PC-3 (cell line): Measurements from ENCODE around the gene NLRP1. TPM values are rescaled to one million over a fixed set of nuclear protein-coding genes. Genes with fewer than 3 reads are reported as not detected.

ENCODE experiments used
- ATAC-seq: fragments of 200-7000 bp; cut with Tn5 transposase; 2 replicates; pipeline ENCODE4 v1.9.1; 2020; ENCODE audit warnings: mild to moderate bottlenecking, moderate library complexity
- BruUV-seq: library from RNA; stranded (reverse); fragments of 400-500 nt; replicated peaks from 2 replicates; lab custom pipeline; 2021; lab: Mats Ljungman, UMichigan
- CTCF ChIA-PET: fragments of 300-600 bp; sonication (Branson Sonifier 250); formaldehyde crosslinking; loops from one replicate; lab custom pipeline; 2022; ENCODE audit warnings: antibody characterized with exemption; lab: Charles Lee
- POLR2A ChIA-PET: fragments of 300-600 bp; sonication (Branson Sonifier 250); formaldehyde crosslinking; loops from one replicate; lab custom pipeline; 2022; ENCODE audit warnings: antibody characterized with exemption; ENCODE audit not compliant: unreplicated experiment; lab: Charles Lee
- DNase-seq: peaks from one replicate; pipeline ENCODE4 v3.0.0-alpha.2; 2015
- H2AFZ ChIP-seq: fragments of 300-600 bp; sonication (generic); 2 replicates; pipeline ENCODE4 v1.6.0; 2016; ENCODE audit warnings: antibody characterized with exemption, low read length
- H3F3A ChIP-seq: fragments of 300-600 bp; sonication (generic); one replicate; pipeline ENCODE4 v1.6.0; 2017; ENCODE audit warnings: antibody characterized with exemption, low read length, control low read depth, mild to moderate bottlenecking; ENCODE audit not compliant: unreplicated experiment
- H3K27ac ChIP-seq: fragments of 300-600 bp; sonication (generic); 2 replicates; pipeline ENCODE4 v1.5.1; 2016; ENCODE audit warnings: mild to moderate bottlenecking, low read length
- H3K27me3 ChIP-seq: fragments of 300-600 bp; sonication (generic); 2 replicates; pipeline ENCODE4 v1.6.1; 2016; ENCODE audit warnings: low read length, mixed read lengths
- H3K36me3 ChIP-seq: fragments of 300-600 bp; sonication (generic); 2 replicates; pipeline ENCODE4 v1.6.1; 2016; ENCODE audit warnings: low read depth, mixed run types, low read length, mixed read lengths
- H3K4me1 ChIP-seq: fragments of 300-600 bp; sonication (generic); 2 replicates; pipeline ENCODE4 v1.5.1; 2016; ENCODE audit warnings: low read length; ENCODE audit not compliant: insufficient read depth
- H3K4me2 ChIP-seq: fragments of 300-600 bp; sonication (generic); 2 replicates; pipeline ENCODE4 v1.6.0; 2016; ENCODE audit warnings: low read length
- H3K4me3 ChIP-seq: fragments of 300-600 bp; sonication (generic); 2 replicates; pipeline ENCODE4 v1.5.1; 2016; ENCODE audit warnings: mild to moderate bottlenecking, low read length, mixed read lengths
- H3K79me2 ChIP-seq: fragments of 300-600 bp; sonication (generic); 2 replicates; pipeline ENCODE4 v1.6.1; 2017; ENCODE audit warnings: low read length, mixed read lengths
- H3K9ac ChIP-seq: fragments of 300-600 bp; sonication (generic); 2 replicates; pipeline ENCODE4 v1.6.0; 2016; ENCODE audit warnings: mild to moderate bottlenecking, low read length
- H3K9me2 ChIP-seq: fragments of 300-600 bp; sonication (generic); replicated peaks from 2 replicates; pipeline ENCODE4 v1.6.1; 2016; ENCODE audit warnings: mixed run types, low read length, mixed read lengths
- H3K9me3 ChIP-seq: fragments of 300-600 bp; sonication (generic); 2 replicates; pipeline ENCODE4 v1.6.1; 2016; ENCODE audit warnings: low read length, mixed read lengths
- H4K20me1 ChIP-seq: fragments of 300-600 bp; sonication (generic); 2 replicates; pipeline ENCODE4 v1.6.1; 2016; ENCODE audit warnings: low read length, mixed read lengths
- CTCF ChIP-seq: fragments of 300-600 bp; sonication (generic); conservative IDR thresholded peaks from 2 replicates; pipeline ENCODE4 v1.5.1; 2017; ENCODE audit warnings: antibody characterized with exemption, low read depth, mild to moderate bottlenecking, low read length
- EZH2 ChIP-seq: fragments of 300-600 bp; sonication (generic); IDR thresholded peaks from one replicate; pipeline ENCODE4 v1.6.1; 2017; ENCODE audit warnings: antibody characterized with exemption, mild to moderate bottlenecking, low read length; ENCODE audit not compliant: unreplicated experiment
- EZH2phosphoT487 ChIP-seq: fragments of 300-600 bp; sonication (generic); IDR thresholded peaks from 2 replicates; pipeline ENCODE4 v1.6.1; 2018; ENCODE audit warnings: mild to moderate bottlenecking, antibody characterized with exemption, low read length, borderline replicate concordance
- intact Hi-C: fragments of 100-400 bp; cut with micrococcal nuclease; formaldehyde crosslinking; loops from 2 replicates; pipeline ENCODE4 v1.9.0; 2023
- total RNA-seq: library from RNA; depleted of rRNA; stranded (reverse); fragments of >200 nt; gene quantifications from 2 replicates; pipeline ENCODE4 v1.2.3, GENCODE V29; 2014

Gene NLRP1
- total RNA-seq, 1 experiment from 2014 or later: 1.8 TPM

- CTCF ChIA-PET: no interaction called here
- H3K4me3 ChIP-seq: no peak overlapping the region
Observed at GRCh38 chr17:5541610-5542202, 42.6 kb downstream of the NLRP1 start.

GRCh38 chr17:5540321-5540720, 44.0 kb downstream of the NLRP1 start:
- BruUV-seq: no TSS peak
- ATAC-seq (no peak), DNase-seq (no peak)
- Histone ChIP-seq H3K9me3 (no peaks in the 10 kb centered on the region), H3K9me2 (no peaks in the 10 kb centered on the region), H3K27me3 (no peaks in the 10 kb centered on the region), H4K20me1 (no peaks in the 10 kb centered on the region), H3K4me3 (no peak overlapping the region), H3K9ac (no peak overlapping the region), H3K36me3 (no peaks in the 10 kb centered on the region), H2AFZ (no peak overlapping the region), H3K79me2 (no peaks in the 10 kb centered on the region), H3K27ac (no peak overlapping the region), H3K4me2 (no peak overlapping the region), H3K4me1 (no peaks in the 10 kb centered on the region), H3F3A (no peaks in the 10 kb centered on the region)
- ChIA-PET POLR2A (no interaction called here), CTCF (no interaction called here)
- no peak for TF ChIP-seq EZH2
- TF ChIP-seq CTCF: no peak
- TF ChIP-seq EZH2phosphoT487: no peak
- intact Hi-C loops: no loop called here

More at GRCh38 chr17:5541610-5542202, 42.6 kb downstream of the NLRP1 start:
- Histone ChIP-seq H2AFZ (no peak overlapping the region), H4K20me1 (no peaks in the 10 kb centered on the region), H3K4me2 (no peak overlapping the region), H3K4me1 (no peaks in the 10 kb centered on the region), H3K27ac (no peak overlapping the region), H3F3A (no peaks in the 10 kb centered on the region), H3K36me3 (no peaks in the 10 kb centered on the region), H3K9ac (no peak overlapping the region), H3K27me3 (no peaks in the 10 kb centered on the region), H3K9me2 (no peaks in the 10 kb centered on the region), H3K9me3 (no peaks in the 10 kb centered on the region), H3K79me2 (no peaks in the 10 kb centered on the region)
- DNase-seq (no peak), ATAC-seq (no peak)
- TF ChIP-seq EZH2phosphoT487: no peak
- TF ChIP-seq CTCF: no peak
- TF ChIP-seq EZH2: no peak
- intact Hi-C loops: no loop called here
- POLR2A ChIA-PET: no interaction called here
- BruUV-seq: no TSS peak

- H3K27me3 ChIP-seq: no peaks in the 10 kb centered on the region
- ChIA-PET CTCF (interaction anchor here (0.6 kb wide), 1 partner anchor 69 kb away, joined by 3 read pairs; no protein-coding TSS in a partner anchor), POLR2A (no interaction called here)
- H3K79me2 ChIP-seq: no peaks in the 10 kb centered on the region
- no peak overlapping the region for H3K4me3 ChIP-seq
- no TSS peak for BruUV-seq
- H3K9me2 ChIP-seq: no peaks in the 10 kb centered on the region
- intact Hi-C loops: no loop called here
- H2AFZ ChIP-seq: no peak overlapping the region
- H3K4me1 ChIP-seq: no peaks in the 10 kb centered on the region
- no peak overlapping the region for H3K9ac ChIP-seq
- H3K4me2 ChIP-seq: no peak overlapping the region
- no peak for ATAC-seq
- no peaks in the 10 kb centered on the region for H3K9me3 ChIP-seq
- no peaks in the 10 kb centered on the region for H3F3A ChIP-seq
- DNase-seq: no peak
- no peak overlapping the region for H3K27ac ChIP-seq
- TF ChIP-seq CTCF (no peak), EZH2phosphoT487 (no peak), EZH2 (no peak)
- H3K36me3 ChIP-seq: no peaks in the 10 kb centered on the region
- no peaks in the 10 kb centered on the region for H4K20me1 ChIP-seq
Observed at GRCh38 chr17:5539286-5539685, 45.0 kb downstream of the NLRP1 start.
